SK-N-SH treated with all-trans-retinoic acid at 6 μM for 48 hours (cell line): ENCODE results near the gene CZIB.

ENCODE experiments used
- ATAC-seq: fragments of 200-7000 bp; cut with Tn5 transposase; 3 replicates; pipeline ENCODE4 v1.9.1; 2020; ENCODE audit warnings: mild to moderate bottlenecking, moderate library complexity
- ARNTL ChIP-seq: fragments of 450-650 bp; formaldehyde crosslinking; IDR thresholded peaks from 2 replicates; pipeline ENCODE4 v1.5.0; 2020; ENCODE audit warnings: low read depth, mild to moderate bottlenecking, moderate library complexity, borderline replicate concordance
- CSDC2 ChIP-seq: fragments of 250-450 bp; sonication (Bioruptor Pico); IDR thresholded peaks from 2 replicates; pipeline ENCODE4 v1.5.0; 2020; ENCODE audit warnings: mild to moderate bottlenecking, moderate library complexity
- ESRRG ChIP-seq: fragments of 250-450 bp; sonication (Bioruptor Pico); IDR thresholded peaks from 2 replicates; pipeline ENCODE4 v1.6.1; 2021; ENCODE audit warnings: mild to moderate bottlenecking
- ISL1 ChIP-seq: fragments of 250-450 bp; sonication (Bioruptor Pico); IDR thresholded peaks from 2 replicates; pipeline ENCODE4 v2.1.2; 2022; ENCODE audit warnings: mild to moderate bottlenecking, moderate library complexity
- OSR1 ChIP-seq: fragments of 250-450 bp; sonication (Bioruptor Pico); IDR thresholded peaks from 2 replicates; pipeline ENCODE4 v1.8.0; 2022; ENCODE audit warnings: moderate library complexity, mild to moderate bottlenecking, inconsistent platforms
- PATZ1 ChIP-seq: fragments of 250-450 bp; sonication (Bioruptor Pico); IDR thresholded peaks from 2 replicates; pipeline ENCODE4 v1.8.0; 2020; ENCODE audit warnings: mild to moderate bottlenecking, moderate library complexity, borderline replicate concordance
- POU6F1 ChIP-seq: fragments of 250-450 bp; sonication (Bioruptor Pico); IDR thresholded peaks from 2 replicates; pipeline ENCODE4 v1.8.0; 2021; ENCODE audit warnings: low read depth, mild to moderate bottlenecking, moderate library complexity, borderline replicate concordance
- PPARA ChIP-seq: fragments of 250-450 bp; sonication (Bioruptor Pico); IDR thresholded peaks from 2 replicates; pipeline ENCODE4 v1.5.0; 2020; ENCODE audit warnings: mild to moderate bottlenecking, borderline replicate concordance
- RARB ChIP-seq: fragments of 250-450 bp; sonication (Bioruptor Pico); IDR thresholded peaks from 2 replicates; pipeline ENCODE4 v1.8.0; 2021; ENCODE audit warnings: mild to moderate bottlenecking, moderate library complexity
- SNAI2 ChIP-seq: fragments of 250-450 bp; sonication (Bioruptor Pico); IDR thresholded peaks from 2 replicates; pipeline ENCODE4 v1.5.0; 2020; ENCODE audit warnings: mild to moderate bottlenecking, moderate library complexity
- TCF4 ChIP-seq: fragments of 250-450 bp; sonication (Bioruptor Pico); IDR thresholded peaks from 2 replicates; pipeline ENCODE4 v1.8.0; 2021; ENCODE audit warnings: mild to moderate bottlenecking, moderate library complexity, borderline replicate concordance
- TSHZ2 ChIP-seq: fragments of 250-450 bp; sonication (Bioruptor Pico); IDR thresholded peaks from 2 replicates; pipeline ENCODE4 v1.5.0; 2020; ENCODE audit warnings: mild to moderate bottlenecking, moderate library complexity
- ZC3H10 ChIP-seq: fragments of 250-450 bp; sonication (Bioruptor Pico); IDR thresholded peaks from 2 replicates; pipeline ENCODE4 v1.5.1; 2021; ENCODE audit warnings: mild to moderate bottlenecking, moderate library complexity
- ZFP3 ChIP-seq: fragments of 250-450 bp; sonication (Bioruptor Pico); IDR thresholded peaks from 2 replicates; pipeline ENCODE4 v1.5.0; 2020; ENCODE audit warnings: mild to moderate bottlenecking, moderate library complexity
- ZFP30 ChIP-seq: fragments of 450-650 bp; formaldehyde crosslinking; IDR thresholded peaks from 2 replicates; pipeline ENCODE4 v1.5.0; 2022; ENCODE audit warnings: mild to moderate bottlenecking, moderate library complexity
- ZNF565 ChIP-seq: fragments of 450-650 bp; formaldehyde crosslinking; conservative IDR thresholded peaks from 2 replicates; pipeline ENCODE4 v1.5.0; 2020; ENCODE audit warnings: low read depth, mild to moderate bottlenecking, moderate library complexity
- ZNF70 ChIP-seq: fragments of 450-650 bp; formaldehyde crosslinking; IDR thresholded peaks from 2 replicates; pipeline ENCODE4 v1.5.0; 2020; ENCODE audit warnings: mild to moderate bottlenecking, moderate library complexity
- ZNF8 ChIP-seq: fragments of 450-650 bp; formaldehyde crosslinking; IDR thresholded peaks from 2 replicates; pipeline ENCODE4 v1.5.0; 2020; ENCODE audit warnings: mild to moderate bottlenecking, moderate library complexity
- TF ChIP-seq, protein P1 (sequence below): fragments of 250-450 bp; sonication (Bioruptor Pico); IDR thresholded peaks from 2 replicates; pipeline ENCODE4 v1.5.1; 2021; ENCODE audit warnings: mild to moderate bottlenecking, moderate library complexity
- TF ChIP-seq, protein P2 (sequence below): fragments of 250-450 bp; sonication (Bioruptor Pico); IDR thresholded peaks from 2 replicates; pipeline ENCODE4 v1.5.1; 2020; ENCODE audit warnings: low read depth, mild to moderate bottlenecking, moderate library complexity

The CZIB gene

GRCh38 chr1:53257454-53258081 lies 37.1 kb upstream of the CZIB start:
- TF ChIP-seq ZFP3 (CRISPR knock-in tag) (no peak), SNAI2 (CRISPR knock-in tag) (no peak), CSDC2 (CRISPR knock-in tag) (no peak), OSR1 (CRISPR knock-in tag) (no peak), TCF4 (no peak), ZC3H10 (no peak), ESRRG (CRISPR knock-in tag) (no peak)
- ATAC-seq = no peak

DNA sequence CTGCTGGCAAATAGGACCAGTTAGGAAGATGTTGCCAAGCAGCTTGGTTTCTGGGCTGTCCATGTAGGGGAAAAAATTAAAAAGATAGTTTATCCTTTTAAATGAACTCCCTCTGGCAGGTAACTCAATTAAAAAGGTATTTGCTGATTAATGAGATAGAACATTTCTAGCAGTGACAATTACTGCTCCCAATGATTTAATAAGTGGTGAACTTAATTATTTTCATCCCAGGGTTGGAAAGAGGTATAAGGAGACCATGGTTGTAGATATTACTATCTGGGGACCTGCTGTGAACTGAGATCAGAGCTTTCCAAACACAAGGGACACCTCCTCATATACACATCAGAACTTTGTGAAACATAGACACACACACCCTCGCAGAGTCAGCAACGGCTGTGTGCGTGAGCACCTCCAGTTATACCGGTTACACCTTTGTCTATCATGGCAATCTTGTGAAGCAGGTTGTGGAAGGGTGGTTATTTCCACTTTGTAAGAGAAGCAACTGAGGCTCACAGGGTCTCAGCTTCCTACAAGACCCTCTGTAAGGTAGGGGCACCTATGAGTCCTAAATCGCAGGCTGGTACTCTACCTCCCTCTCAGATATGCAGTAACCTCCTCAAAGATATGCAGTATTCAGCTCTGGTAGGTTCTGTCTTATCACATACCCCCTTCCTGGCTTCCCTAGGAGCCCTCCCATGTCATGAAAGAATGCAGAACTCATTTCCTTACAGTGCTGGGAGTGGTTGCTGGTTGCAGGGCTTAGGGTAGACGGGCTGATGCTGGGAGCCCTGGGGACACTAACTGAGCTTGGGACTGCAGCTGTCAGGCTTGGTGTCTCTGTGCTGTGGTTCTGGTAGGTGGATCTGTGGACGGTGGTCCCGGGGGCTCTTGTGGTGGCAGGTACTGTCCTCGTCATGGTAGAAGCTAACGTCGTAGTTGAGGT lies 36.3 kb upstream of the CZIB start:
- no peak for ATAC-seq
- no peak for TF ChIP-seq ISL1

GRCh38 chr1:53255031-53255430 lies 34.6 kb upstream of the CZIB start:
- ATAC-seq = no peak
- TF ChIP-seq OSR1 (CRISPR knock-in tag) (no peak), ZNF70 (CRISPR knock-in tag) (no peak), ZNF8 (CRISPR knock-in tag) (no peak), ZC3H10 (no peak), PPARA (no peak), POU6F1 (CRISPR knock-in tag) (no peak), RARB (CRISPR knock-in tag) (no peak), ZNF565 (no peak), TCF4 (no peak), TSHZ2 (CRISPR knock-in tag) (no peak), ISL1 (no peak), SNAI2 (CRISPR knock-in tag) (no peak), ZFP30 (no peak), PATZ1 (no peak), ARNTL (CRISPR knock-in tag) (no peak), ESRRG (CRISPR knock-in tag) (no peak)
- TF ChIP-seq, protein P1, sequence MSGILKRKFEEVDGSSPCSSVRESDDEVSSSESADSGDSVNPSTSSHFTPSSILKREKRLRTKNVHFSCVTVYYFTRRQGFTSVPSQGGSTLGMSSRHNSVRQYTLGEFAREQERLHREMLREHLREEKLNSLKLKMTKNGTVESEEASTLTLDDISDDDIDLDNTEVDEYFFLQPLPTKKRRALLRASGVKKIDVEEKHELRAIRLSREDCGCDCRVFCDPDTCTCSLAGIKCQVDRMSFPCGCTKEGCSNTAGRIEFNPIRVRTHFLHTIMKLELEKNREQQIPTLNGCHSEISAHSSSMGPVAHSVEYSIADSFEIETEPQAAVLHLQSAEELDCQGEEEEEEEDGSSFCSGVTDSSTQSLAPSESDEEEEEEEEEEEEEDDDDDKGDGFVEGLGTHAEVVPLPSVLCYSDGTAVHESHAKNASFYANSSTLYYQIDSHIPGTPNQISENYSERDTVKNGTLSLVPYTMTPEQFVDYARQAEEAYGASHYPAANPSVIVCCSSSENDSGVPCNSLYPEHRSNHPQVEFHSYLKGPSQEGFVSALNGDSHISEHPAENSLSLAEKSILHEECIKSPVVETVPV (CRISPR knock-in tag) = no peak
- TF ChIP-seq, protein P2, sequence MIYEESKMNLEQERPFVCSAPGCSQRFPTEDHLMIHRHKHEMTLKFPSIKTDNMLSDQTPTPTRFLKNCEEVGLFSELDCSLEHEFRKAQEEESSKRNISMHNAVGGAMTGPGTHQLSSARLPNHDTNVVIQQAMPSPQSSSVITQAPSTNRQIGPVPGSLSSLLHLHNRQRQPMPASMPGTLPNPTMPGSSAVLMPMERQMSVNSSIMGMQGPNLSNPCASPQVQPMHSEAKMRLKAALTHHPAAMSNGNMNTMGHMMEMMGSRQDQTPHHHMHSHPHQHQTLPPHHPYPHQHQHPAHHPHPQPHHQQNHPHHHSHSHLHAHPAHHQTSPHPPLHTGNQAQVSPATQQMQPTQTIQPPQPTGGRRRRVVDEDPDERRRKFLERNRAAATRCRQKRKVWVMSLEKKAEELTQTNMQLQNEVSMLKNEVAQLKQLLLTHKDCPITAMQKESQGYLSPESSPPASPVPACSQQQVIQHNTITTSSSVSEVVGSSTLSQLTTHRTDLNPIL (CRISPR knock-in tag) = no peak
